CMK (cell line): ENCODE measurements around the gene SYNC.
"Not testable (repeated sequence)": the region's sequence is repeated elsewhere in the genome, so short reads cannot be mapped to it uniquely, and the experiment has no call there.

Experiments
- DNase-seq: peaks from one replicate; pipeline ENCODE4 v3.0.0-alpha.2; 2010; ENCODE audit warnings: low read depth

SYNC gene

DNA sequence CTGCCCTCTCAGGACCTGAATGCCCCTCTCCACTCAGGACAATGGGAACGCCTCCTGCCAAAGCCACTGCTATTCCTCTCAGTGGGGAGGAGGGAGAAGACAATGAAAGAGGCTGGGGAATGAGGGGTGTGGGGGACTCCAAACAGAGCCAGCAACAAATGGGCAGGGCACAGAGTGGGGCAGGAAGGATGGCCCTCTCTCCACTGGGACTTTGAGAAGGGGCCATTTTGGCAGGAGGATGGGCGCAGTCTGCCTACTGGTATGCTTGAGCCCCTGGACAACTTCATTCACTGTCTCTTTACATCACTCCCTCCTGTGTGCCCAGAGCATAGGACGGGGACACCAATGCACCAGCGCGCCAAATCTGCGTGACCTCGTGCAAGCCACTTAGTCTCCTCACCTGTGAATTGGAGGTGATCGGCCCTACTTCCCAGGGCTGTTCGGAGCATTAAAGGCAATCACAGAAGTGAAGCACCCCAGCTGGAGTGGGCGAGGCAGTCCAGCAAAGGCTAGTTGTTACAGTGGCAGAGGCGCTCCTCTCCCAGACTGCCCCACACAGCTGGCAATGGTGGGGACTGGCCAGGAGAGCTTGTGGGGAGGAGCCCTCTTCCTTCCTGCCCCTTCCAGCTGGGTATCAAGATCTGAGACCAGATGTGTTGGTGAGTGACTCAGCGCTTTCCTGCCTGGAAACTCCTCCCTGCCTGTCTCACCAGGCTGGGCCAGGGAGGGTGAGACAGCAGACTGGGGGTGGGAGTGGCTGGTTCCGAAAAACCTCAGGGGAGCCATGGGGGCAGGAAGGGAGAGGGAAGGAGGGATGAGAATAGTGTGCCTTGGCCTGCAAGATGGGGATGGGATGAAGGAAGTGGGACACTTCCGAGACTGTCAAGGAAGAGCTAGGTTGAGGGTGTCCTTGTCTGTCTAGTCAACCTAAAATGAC lies 22.4 kb upstream of the SYNC start:
- DNase-seq = peak; percentile 97

- no peak for DNase-seq
Measured at GRCh38 chr1:32719681-32720275, 17.2 kb upstream of the SYNC start.

GRCh38 chr1:32718527-32718926 lies 16.0 kb upstream of the SYNC start:
- no peak for DNase-seq

- DNase-seq = no peak
Measured at GRCh38 chr1:32718036-32718435, 15.5 kb upstream of the SYNC start.

DNA sequence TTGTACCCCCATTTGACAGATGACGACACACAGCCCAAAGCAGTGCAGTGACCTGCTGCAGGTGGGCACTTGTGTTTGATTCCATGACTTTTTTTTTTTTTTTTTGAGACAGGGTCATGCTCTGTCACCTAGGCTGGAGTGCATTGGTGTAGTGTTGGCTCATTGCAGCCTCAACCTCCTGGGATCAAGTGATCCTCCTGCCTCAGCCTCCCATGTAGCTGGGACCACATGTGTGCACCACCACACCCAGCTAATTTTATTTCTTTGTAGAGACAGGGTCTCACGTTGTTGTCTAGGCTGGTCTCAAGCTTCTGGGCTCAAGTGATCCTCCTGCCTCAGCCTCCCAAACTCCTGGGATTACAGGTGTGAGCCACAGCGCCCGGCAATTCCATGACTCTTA lies 14.9 kb upstream of the SYNC start:
- no peak for DNase-seq

- DNase-seq = peak; percentile 47
Measured at GRCh38 chr1:32716312-32717148, 14.0 kb upstream of the SYNC start.

- DNase-seq = no peak
Measured at GRCh38 chr1:32715901-32716311, 13.3 kb upstream of the SYNC start.

DNA sequence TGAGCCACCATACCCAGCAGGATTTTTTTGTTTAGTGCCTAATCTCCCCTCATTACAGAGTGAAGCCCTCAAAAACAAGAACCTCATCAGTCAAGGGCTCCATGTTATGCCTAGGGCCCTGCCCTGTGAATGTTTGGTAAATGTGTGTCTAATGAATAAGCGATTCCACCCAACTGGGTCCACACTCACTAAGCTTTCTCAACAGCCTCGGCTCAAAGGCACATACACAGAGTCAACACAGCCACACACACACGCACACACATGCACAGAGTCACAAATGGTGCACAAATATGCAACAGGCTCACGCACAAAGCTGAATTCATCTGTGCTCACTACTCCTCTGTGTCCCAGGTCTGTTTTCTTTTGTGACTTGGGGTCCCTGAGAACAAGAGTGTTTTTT lies 11.7 kb upstream of the SYNC start:
- DNase-seq = no peak

DNA sequence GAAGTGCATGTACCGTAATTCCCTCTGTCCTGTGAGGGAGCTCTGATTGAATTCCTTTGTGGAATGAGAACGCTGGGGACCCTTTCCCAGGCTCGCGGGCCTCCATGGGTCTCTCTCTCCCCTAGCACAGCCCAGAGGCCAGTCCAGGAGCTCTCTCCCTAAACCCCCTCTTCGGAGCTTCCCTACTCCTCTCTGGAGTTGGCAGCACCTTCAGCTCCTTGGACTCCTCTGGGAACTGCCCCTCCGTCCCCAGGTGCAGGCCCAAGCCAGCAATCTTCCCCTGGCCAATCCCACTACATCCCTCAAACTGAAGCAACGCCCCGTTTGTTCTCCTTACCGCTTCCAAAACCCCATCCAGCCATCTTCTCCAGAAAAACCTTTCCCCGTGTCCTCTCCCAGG lies 10.5 kb upstream of the SYNC start:
- no peak for DNase-seq

- DNase-seq = not testable (repeated sequence)
Measured at GRCh38 chr1:32711221-32711620, 8.7 kb upstream of the SYNC start.

- no peak for DNase-seq
Measured at GRCh38 chr1:32709476-32709875, 6.9 kb upstream of the SYNC start.

- DNase-seq = no peak
Measured at GRCh38 chr1:32709075-32709474, 6.5 kb upstream of the SYNC start.

DNA sequence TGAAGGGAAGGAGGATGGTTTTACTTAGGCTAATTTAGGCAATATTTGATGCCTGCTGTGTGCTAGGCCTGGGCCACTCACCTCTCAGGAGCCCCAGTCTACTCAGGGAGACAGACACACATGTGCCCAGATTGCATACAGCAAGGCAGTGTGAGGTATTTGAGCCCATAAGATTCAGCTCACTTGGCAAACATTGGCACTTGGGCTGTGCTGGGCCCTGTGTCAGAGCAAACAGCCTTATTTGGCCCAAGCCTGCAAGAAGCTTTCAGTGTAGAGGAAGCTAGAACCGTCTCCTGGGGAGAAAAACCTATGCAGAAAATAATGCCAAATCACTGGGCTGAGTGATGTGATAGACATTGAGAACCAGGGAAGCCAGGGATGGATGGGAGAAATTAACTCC lies 3.9 kb upstream of the SYNC start:
- DNase-seq = no peak

GRCh38 chr1:32705516-32705915 lies 2.9 kb upstream of the SYNC start:
- no peak for DNase-seq

- no peak for DNase-seq
Measured at GRCh38 chr1:32703479-32704291, 1.1 kb upstream of the SYNC start.

GRCh38 chr1:32701951-32702598 lies 495 bp downstream of the SYNC start:
- no peak for DNase-seq

DNA sequence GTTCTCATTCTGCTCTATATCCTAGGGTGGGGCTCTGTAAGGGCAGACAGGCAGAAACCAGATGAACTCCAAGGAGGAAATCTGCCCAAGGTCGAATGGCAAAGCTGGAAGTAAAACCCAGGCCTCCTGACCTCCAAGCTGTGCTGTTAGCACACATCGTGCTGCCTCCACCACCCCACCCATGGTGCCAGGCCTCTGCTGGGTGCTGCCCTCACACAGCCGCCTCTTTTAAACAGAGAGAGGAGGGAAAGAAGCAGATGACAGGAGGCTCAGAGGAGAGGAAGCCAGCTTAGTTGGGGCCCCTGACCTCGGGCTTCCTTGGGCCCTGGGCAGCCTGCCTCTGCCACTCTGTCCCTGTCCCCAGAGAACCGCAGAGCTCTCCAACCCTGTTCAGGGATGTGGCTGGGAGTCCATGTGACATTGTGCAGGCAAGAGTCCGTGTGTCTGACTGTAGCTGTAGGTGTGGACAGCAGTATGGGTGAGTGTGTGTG lies 1.1 kb downstream of the SYNC start:
- DNase-seq = no peak

- DNase-seq = not testable (repeated sequence)
Measured at GRCh38 chr1:32696996-32697395, 5.6 kb downstream of the SYNC start.

GRCh38 chr1:32696041-32696440 lies 6.5 kb downstream of the SYNC start:
- DNase-seq = no peak

DNA sequence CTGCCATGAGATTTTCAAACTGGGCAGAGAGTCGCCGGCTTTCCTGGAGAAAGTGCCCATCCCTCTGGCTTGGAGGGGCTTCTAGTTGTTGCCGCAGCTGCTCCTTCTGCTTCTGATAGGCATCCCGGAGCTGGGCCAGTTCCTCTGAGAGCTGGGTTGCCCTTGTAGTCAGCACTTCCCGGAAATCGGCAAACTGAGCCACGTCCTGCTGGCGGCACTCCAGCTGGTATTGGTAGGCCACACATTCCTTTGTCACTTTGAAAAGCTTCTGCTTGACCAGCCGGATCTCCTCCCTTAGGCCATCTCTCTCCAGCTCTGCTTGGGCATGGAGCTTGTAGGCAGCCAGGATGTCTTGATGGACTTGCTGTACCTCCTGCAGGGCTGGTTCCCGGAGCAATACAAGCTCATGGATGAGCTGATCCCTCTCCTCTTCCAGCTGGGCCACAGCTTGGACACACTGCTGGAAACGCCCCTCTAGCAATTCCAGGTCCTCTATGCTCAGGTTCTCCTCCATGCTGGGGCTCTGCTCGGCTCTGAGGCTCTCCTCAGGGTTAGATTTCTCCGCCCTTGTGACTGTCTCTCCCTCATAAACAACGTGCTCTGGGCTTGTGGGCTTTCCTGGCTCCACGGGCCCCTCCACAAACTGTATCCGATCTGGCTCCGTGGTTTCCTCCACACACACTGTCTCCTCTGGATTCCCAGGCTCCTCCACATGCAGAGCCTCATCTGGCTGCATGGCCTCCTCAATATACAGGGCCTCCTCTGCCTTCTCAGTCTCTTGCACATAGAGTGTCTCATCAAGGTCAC lies 7.3 kb downstream of the SYNC start:
- peak; percentile 65 for DNase-seq
